Left colon (tissue), 2 donors: ENCODE results near the gene EXD3. TPM values are rescaled to one million over a fixed set of nuclear protein-coding genes. Genes with fewer than 3 reads are reported as not detected.
A peak's percentile ranks its signal among the peaks of the same experiment; 100 is the strongest.

Experiments
- ATAC-seq: fragments of 200-7000 bp; cut with Tn5 transposase; one replicate; pipeline ENCODE4 v1.9.1; 2020; ENCODE audit warnings: mild to moderate bottlenecking, moderate library complexity
- DNase-seq, 2 donors: peaks; one replicate each; pipeline ENCODE4 v3.0.0-alpha.2; 2020
- intact Hi-C, 2 donors: fragments of 100-400 bp; cut with DNase I in 1 of 2; cut with micrococcal nuclease in 1 of 2; formaldehyde crosslinking; loops; one replicate each; pipeline versions ENCODE4 v1.11.2 to v1.14.0; 2022; cut with DNase I, micrococcal nuclease
- total RNA-seq, 2 donors: library from RNA; stranded (reverse); fragmentation: NEBNext Ultra II Directional; extraction: Animal tissue kit (Norgen Biotek cat#: 25700); gene quantifications; one replicate each; pipeline ENCODE4 v1.2.1, GENCODE V29; 2021
- donor health status: DM: no; HTN: no; CAD: no.
- donor health status: DM: yes; HTN: yes; CAD: no.

EXD3 gene
- total RNA-seq, 2 donors from 2014 or later, result 44.1 to 57.3 TPM

DNA sequence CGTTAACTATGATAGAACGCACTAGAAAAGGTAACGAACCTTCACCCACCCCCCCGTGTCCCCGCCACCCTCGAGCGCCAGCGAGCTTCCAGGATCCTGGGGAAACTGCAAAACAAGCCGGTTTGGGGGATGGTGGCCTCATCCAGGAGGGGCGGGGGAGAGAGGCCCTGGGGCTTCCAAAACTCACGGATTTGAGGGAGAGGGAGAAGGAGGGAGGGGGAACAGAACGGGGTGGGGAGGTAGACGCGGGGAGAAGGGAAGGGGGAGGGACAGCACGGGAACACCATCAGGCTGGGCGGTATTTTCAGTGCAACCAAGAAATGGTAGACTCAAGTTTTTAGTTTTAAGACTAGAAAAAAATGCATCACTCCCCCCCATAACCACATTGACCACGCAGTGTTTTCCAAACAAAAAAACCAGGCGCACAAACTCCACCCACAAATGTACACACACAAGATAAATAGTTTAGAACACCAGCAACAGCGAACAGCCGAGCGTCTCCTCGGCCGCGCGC lies 122.3 kb downstream of the EXD3 start:
- DNase-seq (peak in 1 of 2 donors; percentile 29), ATAC-seq (no peak)

DNA sequence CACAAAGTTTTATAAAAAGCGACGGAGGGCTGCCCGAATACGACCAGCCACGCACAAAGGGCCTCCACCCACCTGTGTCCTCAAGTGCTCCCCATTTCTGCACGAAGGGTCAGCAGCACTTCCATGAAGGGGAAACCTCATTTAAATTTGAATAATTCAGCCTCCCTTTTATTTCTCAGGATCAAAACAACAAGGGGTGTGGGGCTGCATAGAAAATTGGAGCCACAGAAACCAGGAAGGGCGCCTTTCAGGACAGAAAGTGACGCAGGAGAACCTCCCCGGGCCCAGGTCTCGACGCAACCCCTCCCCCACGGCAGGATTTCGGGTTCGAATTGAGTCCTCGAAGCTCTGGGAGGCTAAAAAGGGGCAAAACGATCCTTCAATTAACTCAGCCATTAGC lies 123.0 kb downstream of the EXD3 start:
- no peak for ATAC-seq
- peak in 1 of 2 donors; percentile 50 for DNase-seq
- intact Hi-C loops, result loop anchor here in 1 of 2 donors (10.0 kb wide), 1 partner anchor 105 kb away; no protein-coding TSS in a partner anchor

More for the DNA sequence above, 122.3 kb downstream of the EXD3 start:
- intact Hi-C loops, result no loop called here

DNA sequence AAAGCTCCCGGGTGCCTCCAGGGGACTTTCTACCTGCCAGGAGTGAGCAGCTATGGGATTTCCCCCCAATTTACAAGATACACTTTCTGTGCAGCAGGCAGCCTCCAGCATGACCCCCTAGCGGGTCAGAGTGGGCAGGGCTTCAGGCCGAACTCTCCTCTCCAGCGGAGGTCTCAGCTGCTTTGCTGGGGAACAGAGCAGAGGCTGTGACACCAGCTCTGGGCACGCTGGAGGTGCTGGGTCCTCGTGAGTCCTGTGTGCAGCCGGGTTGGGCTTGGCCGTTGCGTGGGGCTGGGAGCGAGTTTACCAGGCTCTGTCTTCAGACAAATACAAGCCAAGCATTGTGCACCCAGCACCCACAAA lies 123.8 kb downstream of the EXD3 start:
- intact Hi-C loops, result loop anchor here in 1 of 2 donors (10.0 kb wide), 1 partner anchor 106 kb away; no protein-coding TSS in a partner anchor
- DNase-seq (peak in 1 of 2 donors; percentile 38), ATAC-seq (no peak)

DNA sequence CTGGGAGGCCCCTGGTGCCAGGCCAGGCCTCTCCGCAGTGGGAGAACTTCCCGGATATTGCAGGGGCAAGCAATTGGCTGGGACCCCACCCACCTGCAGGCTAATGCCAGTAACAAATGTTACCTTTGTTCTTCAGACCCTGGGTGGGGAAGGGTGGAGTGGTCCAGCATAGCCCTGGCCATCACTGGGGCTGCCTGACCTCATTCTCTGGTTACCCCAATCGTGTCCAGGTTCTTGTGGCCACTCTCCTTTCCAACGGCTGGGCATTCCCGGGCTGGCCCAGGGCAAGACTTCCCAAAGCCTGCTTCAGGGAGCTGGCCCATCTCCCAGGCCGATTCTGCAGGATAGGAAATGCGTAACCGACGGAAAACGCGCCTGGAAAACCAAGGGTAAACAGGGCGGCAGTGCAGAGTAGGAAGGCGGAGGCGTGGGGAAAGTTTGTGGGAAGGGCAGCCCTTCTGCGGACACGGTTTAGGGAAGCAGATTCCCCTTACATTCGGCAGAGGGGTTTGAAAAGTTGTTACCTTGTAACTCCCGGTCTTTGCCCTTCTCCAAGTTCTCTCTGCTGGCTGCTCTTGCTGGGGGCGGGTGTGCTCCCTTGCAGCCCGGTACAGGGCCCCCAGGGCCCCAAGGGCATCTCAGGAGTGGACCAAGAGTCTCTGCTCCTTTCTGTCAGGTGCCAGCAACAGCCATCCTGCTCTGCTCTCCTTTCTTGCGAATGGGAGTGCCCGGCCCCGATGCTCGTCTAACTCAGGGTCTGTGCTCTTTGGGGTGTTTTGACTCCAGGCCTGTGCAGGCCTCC lies 124.4 kb downstream of the EXD3 start:
- intact Hi-C loops, result loop anchor here in 1 of 2 donors (10.0 kb wide), 1 partner anchor 106 kb away; no protein-coding TSS in a partner anchor
- peak; percentile 70 to 79 for DNase-seq
- ATAC-seq, result peak; percentile 4

DNA sequence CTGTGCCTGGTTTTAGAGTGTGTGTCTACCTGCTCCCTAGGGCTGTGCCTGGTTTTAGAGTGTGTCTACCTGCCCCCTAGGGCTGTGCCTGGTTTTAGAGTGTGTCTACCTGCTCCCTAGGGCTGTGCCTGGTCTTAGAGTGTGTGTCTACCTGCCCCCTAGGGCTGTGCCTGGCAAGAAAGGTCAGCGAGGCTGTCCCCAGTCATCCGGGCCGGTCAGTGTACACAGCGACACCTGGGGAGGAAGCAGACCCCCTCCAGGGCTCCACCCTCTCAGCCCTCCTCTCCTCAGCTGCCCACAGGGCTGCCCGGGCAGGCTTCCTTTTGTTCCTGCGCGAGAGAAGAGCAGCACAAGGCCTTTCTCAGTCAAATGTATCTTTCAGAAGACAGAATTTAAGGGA lies 125.0 kb downstream of the EXD3 start:
- intact Hi-C loops, result loop anchor here in 1 of 2 donors (10.0 kb wide), 1 partner anchor 107 kb away; no protein-coding TSS in a partner anchor
- ATAC-seq (no peak), DNase-seq (peak; percentile 56 to 64)

DNA sequence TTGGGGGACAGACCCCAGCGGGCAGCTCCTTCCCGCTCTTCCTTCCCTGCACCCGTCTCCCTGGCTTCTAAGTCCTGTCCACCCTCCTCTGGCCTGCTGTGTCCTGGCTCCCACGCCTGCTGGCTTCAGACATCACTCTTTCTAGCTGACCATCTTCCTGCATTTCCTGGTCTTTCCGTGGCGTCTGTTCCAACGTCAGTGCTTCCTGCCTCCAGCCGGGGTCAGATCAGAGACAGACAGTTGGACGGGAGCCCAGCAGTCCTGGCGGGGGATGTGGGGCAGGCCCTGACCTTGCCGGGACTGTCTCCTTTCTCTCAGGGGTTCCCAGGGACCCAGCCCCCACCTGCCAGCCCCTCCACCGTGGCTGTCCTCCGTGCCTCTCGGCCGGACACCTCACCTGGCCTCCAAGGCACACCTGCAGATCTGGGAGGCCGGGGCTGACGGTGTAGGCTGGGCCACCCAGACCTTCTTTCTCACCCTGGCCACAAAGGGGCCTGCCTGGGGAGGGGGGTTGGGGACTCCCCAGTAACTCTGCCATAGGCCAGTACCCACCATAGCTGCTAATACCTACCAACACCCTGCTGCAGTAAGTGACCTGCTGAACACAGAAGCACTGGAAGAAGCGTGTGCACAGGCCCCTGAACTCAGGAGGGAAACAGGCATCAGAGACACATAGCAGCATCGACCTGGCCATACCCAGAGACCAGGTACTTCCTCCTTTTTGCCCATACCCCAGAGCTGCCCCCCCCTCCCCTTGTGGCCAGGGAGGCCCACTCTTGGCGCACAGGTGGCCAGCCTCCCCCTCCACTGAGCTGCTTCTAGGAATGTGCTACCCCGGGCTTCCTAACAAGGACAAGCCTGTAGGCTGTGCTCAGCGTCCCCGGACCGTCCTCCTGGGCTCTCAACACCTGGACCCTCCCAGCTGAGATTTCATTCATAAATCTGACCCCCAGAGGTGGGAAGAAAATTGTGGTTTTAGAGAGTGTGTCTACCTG lies 126.0 kb downstream of the EXD3 start:
- intact Hi-C loops, result loop anchor here in 1 of 2 donors (10.0 kb wide), 1 partner anchor 108 kb away; no protein-coding TSS in a partner anchor
- DNase-seq (peak; percentile 44 to 75), ATAC-seq (peak; percentile 20)

DNA sequence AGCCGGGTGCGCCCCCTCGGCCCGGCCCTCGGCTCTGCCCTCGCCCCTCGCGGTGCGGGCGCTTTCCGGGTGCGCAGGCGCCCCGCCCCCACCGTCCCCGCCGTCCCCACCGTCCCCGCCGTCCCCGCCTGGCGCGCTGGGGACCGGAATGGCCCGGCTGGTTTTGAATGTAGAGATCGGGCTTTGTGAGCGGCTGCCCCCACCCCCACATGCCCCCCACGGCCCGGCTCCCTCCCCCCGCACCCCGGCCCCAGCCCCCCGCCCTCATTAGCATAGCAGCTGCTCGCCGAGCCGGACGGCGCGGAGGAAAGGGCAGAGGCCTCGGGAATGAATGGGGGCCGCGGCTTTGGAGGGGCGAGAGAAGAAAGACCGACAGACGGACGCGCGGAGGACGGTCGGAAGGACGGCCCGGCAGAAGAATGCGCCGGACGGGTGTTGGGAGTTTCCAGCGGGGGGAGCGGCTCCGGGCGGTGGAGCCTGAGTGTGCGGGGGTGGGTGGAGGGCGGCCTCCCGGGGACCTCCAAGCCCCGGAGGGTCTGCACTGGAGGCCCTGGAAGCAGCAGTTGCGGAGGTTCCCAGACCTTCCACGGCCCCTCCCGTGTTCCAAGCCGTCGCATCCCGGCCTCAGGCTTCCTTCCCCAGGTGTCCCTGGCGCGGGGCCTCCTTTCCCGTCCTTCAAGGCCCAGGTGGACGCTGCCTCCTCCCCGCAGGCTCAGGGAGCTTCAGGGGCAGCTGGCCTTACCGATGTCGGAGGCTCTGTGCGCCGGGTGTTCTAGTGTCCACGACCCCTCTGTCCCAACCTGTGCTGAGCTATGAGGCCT lies 126.9 kb downstream of the EXD3 start:
- DNase-seq, result peak in 1 of 2 donors; percentile 54
- intact Hi-C loops, result loop anchor here in 1 of 2 donors (10.0 kb wide), 1 partner anchor 109 kb away; no protein-coding TSS in a partner anchor
- ATAC-seq, result peak; percentile 4

DNA sequence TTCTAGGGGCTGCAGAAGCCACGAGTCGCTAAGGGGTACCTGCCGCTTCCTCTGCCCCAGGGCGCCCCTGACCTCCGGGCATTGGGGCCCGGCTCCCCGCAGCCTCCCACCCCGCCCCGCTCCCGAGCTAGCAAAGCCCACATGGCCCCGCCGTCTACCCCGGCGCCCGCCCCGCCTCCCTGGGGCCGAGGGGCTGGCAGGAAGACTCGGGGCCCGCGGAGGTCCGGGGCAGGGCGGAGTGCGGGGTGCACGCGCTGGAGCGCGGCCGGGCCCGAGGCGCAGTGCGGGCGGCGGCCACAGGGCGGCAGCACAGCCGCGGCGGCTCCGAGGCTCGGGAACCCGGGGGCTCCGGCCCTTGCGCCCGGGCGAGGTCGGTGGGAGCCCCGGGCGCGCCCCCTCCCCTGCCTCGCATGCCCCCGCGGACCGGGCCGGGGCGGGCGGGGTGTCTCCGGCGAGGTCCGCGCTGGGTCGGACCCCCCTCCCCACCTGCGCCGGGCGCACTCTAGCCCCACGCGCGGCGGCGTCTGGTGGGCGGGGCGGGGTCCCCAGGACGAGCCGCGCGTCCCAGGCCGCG lies 127.6 kb downstream of the EXD3 start:
- ATAC-seq, result peak; percentile 15
- intact Hi-C loops, result loop anchor here in 1 of 2 donors (10.0 kb wide), 1 partner anchor 109 kb away; no protein-coding TSS in a partner anchor
- peak; percentile 36 to 57 for DNase-seq

DNA sequence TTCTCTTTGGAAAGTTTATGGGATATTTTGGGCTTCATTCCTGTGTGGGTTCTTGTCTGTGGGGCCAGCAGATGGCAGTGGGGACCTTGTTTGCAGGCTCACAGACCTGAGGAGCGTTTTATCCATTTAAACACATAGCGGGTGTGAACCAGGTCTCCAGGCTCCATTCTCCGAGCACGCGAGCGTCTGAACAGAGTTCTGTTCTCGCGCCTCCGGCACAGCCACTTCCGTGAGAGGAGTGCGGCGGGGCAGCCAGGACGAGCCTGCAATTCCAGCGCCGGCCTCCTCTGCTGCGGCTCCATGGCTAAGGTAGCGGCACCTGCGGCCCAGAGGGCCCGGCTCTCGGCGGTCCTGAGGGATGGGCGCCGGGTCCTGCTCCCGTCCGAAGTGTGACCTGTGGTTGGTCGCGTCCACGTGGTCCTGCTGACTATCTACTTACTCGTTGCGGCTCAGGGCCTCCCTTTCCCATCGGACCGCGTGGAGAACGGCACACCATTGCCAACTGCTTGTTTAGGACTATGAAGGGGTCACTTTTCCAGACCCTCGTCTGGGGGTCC lies 128.2 kb downstream of the EXD3 start:
- ATAC-seq (no peak), DNase-seq (peak in 1 of 2 donors; percentile 48)
- intact Hi-C loops, result loop anchor here in 1 of 2 donors (10.0 kb wide), 1 partner anchor 110 kb away; no protein-coding TSS in a partner anchor

DNA sequence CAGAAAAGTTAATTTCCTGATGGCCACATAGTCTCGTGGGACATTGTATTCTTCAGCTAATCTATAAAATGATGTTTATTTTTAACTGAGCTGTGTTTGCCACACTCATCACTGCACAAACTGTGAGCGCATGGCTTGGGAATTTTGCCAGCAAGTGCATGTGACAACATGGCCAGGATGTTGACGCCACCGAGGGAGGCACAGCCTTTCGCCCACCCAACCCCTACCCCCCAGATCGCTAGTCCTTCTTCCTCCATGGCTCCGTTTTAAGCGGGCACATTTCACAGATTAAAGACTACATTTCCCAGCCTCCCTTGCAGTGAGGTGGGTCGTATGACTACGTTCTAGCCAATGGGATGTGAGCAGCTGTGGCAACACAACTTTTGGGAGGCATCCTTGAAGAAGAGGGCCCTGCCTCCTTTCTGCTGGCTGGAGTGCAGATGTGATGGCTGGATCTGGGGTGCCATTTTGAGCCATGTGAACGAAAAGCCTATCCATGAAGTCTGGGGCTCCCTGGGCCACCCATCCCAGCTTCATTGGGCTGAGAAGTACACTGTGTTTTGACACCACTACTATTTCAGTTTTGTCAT lies 128.8 kb downstream of the EXD3 start:
- DNase-seq, result peak; percentile 79 to 84
- intact Hi-C loops, result loop anchor here in 1 of 2 donors (10.0 kb wide), 1 partner anchor 111 kb away; no protein-coding TSS in a partner anchor

DNA sequence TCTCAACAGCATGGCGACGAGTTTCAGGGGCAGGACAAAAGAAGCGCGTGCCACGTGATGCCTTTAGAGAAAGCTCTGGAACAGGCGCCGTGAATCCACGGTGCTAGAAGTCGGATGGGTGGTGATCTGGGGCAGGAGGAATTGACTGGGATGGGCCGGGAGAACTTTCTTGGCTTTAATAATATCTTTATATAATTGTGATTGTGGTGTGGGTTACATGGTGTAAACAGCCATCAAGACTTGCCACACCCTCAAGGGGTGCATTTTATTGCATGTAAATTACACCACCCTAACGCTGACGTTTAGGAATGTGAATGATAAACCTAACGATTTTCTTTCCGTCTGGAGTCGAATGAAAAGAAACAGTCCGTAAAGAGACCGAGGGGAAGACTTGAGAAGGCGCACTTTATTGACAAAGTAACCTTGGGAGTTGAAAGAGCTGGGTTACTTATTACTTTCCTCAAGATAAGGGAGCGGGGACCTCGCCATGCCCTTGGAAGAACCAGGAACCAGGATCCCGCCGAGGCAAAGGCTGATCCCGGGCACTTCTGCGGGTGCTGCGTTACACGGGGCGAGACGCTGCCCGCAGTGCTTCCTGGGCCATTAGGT lies 129.4 kb downstream of the EXD3 start:
- intact Hi-C loops, result loop anchor here in 1 of 2 donors (10.0 kb wide), 1 partner anchor 111 kb away; no protein-coding TSS in a partner anchor
- DNase-seq (peak; percentile 84 to 91), ATAC-seq (peak; percentile 55)

More for the DNA sequence above, 128.8 kb downstream of the EXD3 start:
- peak; percentile 33 for ATAC-seq

DNA sequence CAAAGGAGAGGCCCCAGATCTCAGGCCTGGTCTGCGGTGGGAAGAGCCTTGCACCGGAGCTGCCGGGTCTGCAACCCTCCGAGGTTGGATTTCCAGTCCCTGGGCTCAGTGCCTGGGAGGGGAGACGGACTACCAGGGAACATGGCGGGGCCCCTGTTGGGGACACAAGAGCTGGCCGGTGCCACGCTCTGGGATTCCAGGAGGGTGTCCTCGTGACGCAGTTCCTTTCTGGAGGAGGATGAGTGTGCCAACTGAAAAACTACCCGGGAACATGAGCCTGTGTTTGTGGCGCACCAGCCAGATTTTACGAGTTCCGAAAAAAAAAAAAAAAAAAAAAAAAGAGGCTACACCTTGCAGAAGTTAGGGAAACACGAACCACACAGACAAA lies 129.9 kb downstream of the EXD3 start:
- intact Hi-C loops, result loop anchor here in 1 of 2 donors (10.0 kb wide), 1 partner anchor 112 kb away; no protein-coding TSS in a partner anchor
- ATAC-seq (no peak), DNase-seq (peak; percentile 25 to 38)

DNA sequence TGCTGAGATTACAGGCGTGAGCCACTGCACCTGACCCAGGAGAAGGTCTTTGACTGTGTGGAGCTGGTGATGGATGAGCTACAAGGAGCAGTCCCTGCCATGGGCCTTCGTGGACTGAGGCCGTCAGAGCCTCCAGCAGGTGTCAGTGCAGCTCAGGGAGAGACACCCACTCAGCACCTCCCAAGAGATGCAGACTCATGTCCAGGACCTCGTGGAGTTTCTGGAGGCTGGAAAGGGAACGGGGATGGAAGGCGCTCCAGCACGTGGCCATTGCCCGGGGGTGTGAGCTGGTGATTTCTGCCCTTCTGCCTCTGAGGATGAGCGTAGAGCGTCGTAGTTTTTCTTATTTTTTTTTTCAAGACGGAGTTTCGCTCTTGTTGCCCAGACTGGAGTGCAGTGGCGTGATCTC lies 136.0 kb downstream of the EXD3 start:
- ATAC-seq (peak; percentile 98), DNase-seq (peak; percentile 74 to 82)
- intact Hi-C loops, result no loop called here

DNA sequence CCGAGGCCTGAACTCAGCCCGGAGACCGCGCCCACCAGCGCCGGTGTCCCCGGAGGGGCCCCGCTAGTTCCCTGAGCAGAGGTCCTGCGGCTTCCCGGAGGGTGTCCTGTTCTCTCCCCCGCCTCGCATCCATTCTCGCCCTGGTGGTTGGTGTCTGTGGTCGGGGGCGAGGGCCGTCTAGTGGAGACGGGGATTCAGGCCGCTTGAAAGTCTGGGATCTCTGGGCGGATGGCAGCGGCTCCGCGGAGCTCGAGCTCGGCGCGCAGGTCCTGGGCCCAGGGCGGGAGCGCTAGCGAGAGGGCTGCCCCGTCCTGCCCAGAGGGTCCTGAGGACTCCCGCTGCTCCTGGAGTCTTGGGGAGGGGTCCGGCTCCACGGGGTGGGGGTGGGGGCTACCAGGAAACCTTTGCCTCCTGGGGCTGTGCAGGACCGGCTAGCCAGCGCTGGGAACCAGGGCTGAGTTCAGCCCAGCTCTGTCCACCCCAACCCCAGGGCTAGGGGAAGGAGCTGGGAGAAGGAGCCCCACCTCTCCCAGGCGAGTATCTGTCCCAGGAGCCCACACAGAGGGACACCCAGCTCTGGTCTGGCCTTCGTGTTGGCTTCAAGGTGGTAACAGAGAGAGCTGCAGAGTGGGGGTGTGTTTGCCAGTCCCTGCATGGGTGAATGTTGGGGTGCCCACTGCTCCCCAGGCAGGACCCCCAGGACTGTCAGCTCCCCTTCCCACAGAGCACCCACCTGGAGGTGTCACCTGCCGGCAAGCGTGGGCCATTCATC lies 141.4 kb downstream of the EXD3 start:
- ATAC-seq (no peak), DNase-seq (no peak)
- intact Hi-C loops, result no loop called here
